ENCODE results near the gene EPN2.

GRCh38 chr17:19292377-19292711 lies 55.2 kb downstream of the EPN2 start:
- TF ChIP-seq CTCF (conservative IDR thresholded peaks at IDR 0.05; ENCODE audit: low read length) (no peak), EZH2phosphoT487 (IDR thresholded peaks at IDR 0.05; ENCODE audit: borderline replicate concordance, low read depth, low read length) (no peak)

All from OCI-LY7 (cell line).